HepG2 (cell line): ENCODE data around the gene SLC23A2.

ENCODE experiments used
- ELK4 ChIP-seq: sonication (generic); formaldehyde crosslinking; IDR thresholded peaks from 2 replicates; pipeline ENCODE4 v1.9.0; 2021; ENCODE audit warnings: missing genetic modification reagents, borderline replicate concordance
- ERF ChIP-seq: IDR thresholded peaks from 2 replicates; pipeline ENCODE4 v1.6.1; 2018; ENCODE audit warnings: missing biosample characterization, missing genetic modification reagents
- FOSL1 ChIP-seq: sonication (generic); formaldehyde crosslinking; IDR thresholded peaks from 2 replicates; pipeline ENCODE4 v1.9.0; 2021; ENCODE audit warnings: missing genetic modification reagents, borderline replicate concordance
- POLR2A ChIP-seq, 2 experiments: IDR thresholded peaks; 2 replicates each; pipeline ENCODE4 v1.6.1; 2011; ENCODE audit warnings: low read depth in 2 of 2, low read length in 2 of 2, mild to moderate bottlenecking in 1 of 2, moderate library complexity in 1 of 2; ENCODE audit not compliant: insufficient read depth in 1 of 2

DNA sequence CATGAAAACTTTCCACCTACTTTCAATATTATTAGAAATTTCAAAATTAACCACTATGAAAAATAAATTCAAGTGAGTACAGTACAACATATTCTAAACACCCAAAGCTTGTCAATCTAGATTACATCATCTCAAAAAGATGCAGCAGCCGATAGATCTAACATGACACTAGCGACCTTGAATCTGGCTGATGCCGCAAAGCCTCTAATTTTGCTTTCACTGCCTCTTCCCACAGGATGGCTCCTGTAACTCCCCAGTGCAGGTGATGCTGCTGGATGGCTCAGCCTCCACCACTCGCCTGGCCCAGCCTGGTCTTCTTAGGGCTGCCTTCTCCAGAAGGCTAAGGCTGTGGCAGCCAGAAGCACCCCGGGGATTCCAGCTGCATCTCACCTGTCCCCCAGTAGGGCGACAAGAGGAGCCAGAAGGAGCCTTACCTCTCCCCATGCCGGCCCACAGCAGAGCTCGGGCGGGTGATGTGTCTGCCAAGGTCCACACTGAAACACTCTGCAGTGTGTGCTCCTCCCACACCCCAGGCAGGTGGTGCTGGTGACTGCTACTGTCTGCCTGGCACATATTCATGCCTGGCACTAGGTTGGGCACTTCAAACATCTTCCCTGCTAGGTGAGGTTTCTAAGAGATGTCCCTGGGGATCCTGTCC, 82.1 kb downstream of the SLC23A2 start:
- TF ChIP-seq ELK4 (CRISPR knock-in tag) (no peak), POLR2A (IDR thresholded peaks at IDR 0.05; ENCODE audit: insufficient read depth in 1 of 2, low read depth in 2 of 2, low read length in 2 of 2) (no peak), FOSL1 (CRISPR knock-in tag) (no peak), ERF (no peak)
